Right cardiac atrium (tissue), 5 donors: ENCODE measurements around the gene MICU1. TPM values are rescaled to one million over a fixed set of nuclear protein-coding genes. Genes with fewer than 3 reads are reported as not detected.
"Not testable (repeated sequence)": the region's sequence is repeated elsewhere in the genome, so short reads cannot be mapped to it uniquely, and the experiment has no call there.

Experiments
- ATAC-seq, 2 donors: fragments of 200-7000 bp; cut with Tn5 transposase; one replicate each; pipeline versions ENCODE4 v1.8.0 to v1.9.1; 2020; ENCODE audit warnings: moderate library complexity in 2 of 2, mild to moderate bottlenecking in 1 of 2
- DNase-seq, 3 donors: peaks; one replicate each; pipeline ENCODE4 v3.0.0-alpha.2; 2020
- H3K27ac ChIP-seq: one replicate; pipeline ENCODE4 v1.5.1; 2013; ENCODE audit warnings: mild to moderate bottlenecking, low read length, control low read depth, moderate library complexity
- H3K27me3 ChIP-seq: one replicate; pipeline ENCODE4 v1.6.1; 2013; ENCODE audit not compliant: control insufficient read depth, insufficient read depth
- H3K4me1 ChIP-seq: one replicate; pipeline ENCODE4 v1.6.1; 2013; ENCODE audit warnings: low read length; ENCODE audit not compliant: control insufficient read depth, insufficient read depth
- H3K4me3 ChIP-seq: one replicate; pipeline ENCODE4 v1.5.1; 2013; ENCODE audit warnings: low read length, control low read depth
- H3K9me3 ChIP-seq: one replicate; pipeline ENCODE4 v1.6.1; 2013; ENCODE audit warnings: low read length; ENCODE audit not compliant: control insufficient read depth
- WGBS: extraction: QIAGEN DNeasy Blood & Tissue Kit; methylation state at CpG from one replicate; pipeline ENCODE4 v1.1.7; 2013; 5-methylcytosine and 5-hydroxymethylcytosine counted together
- intact Hi-C, 4 donors: fragments of 100-400 bp; cut with DNase I; formaldehyde crosslinking; loops; one replicate each; pipeline versions ENCODE4 v1.11.0 to v1.14.0; 2022 to 2023
- long read RNA-seq, 4 donors: library from polyadenylated mRNA; unstranded; transcript quantifications; one replicate each; pipeline ENCODE4 v2.0.0, GENCODE V29; 2020 to 2021
- polyA plus RNA-seq: library from polyadenylated mRNA; stranded (reverse); fragments of 200-250 nt; gene quantifications from one replicate; pipeline ENCODE4 v1.2.3, GENCODE V29; 2013
- total RNA-seq, 4 donors: library from RNA; stranded (reverse); fragmentation: NEBNext Ultra II Directional; extraction: Animal tissue kit (Norgen Biotek cat#: 25700); gene quantifications; one replicate each; pipeline ENCODE4 v1.2.1, GENCODE V29; 2021
- donor health status: healthy with polysubstance abuse.
- donor health status: DM: no; HTN: yes; CAD: no.
- donor health status: DM: no; HTN: no; CAD: no.
- donor health status: DM: no; HTN: yes; CAD: no; lungs with severe emphysema.
- donor health status: DM: yes; HTN: yes; CAD: no.

Gene MICU1
- 10 to 100 TPM; 41.3 to 51.2 (median 44.4) TPM for total RNA-seq
- 35.3 TPM for polyA plus RNA-seq
- long read RNA-seq, donor 1, transcript MICU1-208 (3 exons, 580 nt) = minor isoform, 5 of 72 reads
- long read RNA-seq, donor 1, transcript MICU1-201 (12 exons, 2,383 nt) = major isoform, 55 of 72 reads
- long read RNA-seq, donor 1, partial matches to known transcripts = 7 of 72 reads
- long read RNA-seq, donor 1, other reads (novel, unspliced or antisense) = 5 of 72 reads
- long read RNA-seq, donor 2, transcript MICU1-201 (12 exons, 2,383 nt) = major isoform, 14 of 22 reads
- long read RNA-seq, donor 2, partial matches to known transcripts = 2 of 22 reads
- long read RNA-seq, donor 2, other reads (novel, unspliced or antisense) = 5 of 22 reads
- long read RNA-seq, donor 3, transcript MICU1-201 (12 exons, 2,383 nt) = major isoform, 46 of 60 reads
- long read RNA-seq, donor 3, partial matches to known transcripts = 9 of 60 reads
- long read RNA-seq, donor 3, other reads (novel, unspliced or antisense) = 3 of 60 reads
- long read RNA-seq, donor 4, transcript MICU1-201 (12 exons, 2,383 nt) = major isoform, 22 of 30 reads
- long read RNA-seq, donor 4, partial matches to known transcripts = 0 of 30 reads
- long read RNA-seq, donor 4, other reads (novel, unspliced or antisense) = 8 of 30 reads

DNA sequence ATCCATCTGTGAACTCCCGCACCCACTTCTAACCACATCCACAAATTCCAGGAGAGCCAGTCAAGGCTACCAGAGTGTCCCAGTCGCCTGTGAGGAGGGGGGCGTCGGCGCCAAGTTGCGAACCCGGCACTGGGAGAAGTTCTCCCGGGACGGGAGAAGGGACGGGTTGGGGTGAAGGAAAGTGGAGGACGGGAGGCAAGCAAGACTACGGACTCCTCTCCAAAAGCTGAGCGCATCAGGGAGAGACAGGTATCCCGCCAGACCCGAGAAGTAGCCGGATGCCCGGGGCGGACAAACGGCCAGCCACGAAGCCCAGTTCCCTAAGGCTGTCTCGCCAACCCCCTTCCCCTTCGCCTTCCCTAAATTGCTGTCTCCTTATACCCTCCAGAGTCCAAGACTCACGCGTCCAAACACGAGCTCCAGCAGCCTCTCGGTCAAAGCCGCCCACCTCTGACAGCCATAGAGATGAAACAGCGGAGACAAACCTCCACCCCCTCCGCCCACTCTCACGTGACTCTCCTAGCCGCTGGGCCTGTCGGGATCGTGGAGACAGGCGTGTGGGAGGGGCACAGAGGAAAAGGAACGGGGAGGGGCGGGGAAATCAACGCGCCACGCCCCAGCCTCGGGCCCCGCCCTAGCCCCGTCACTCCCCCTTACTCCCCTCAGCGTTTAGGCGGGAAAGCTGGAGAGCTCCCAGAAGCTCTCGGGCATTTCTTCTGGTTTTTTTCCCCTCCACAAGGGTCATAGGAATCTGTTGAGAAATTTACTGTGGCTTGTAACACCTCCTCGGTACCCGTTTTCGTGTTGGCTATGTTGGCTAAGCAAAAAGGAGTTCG is at the start of gene MICU1:
Gene MICU1 (minus strand): TSS at position 472 of the 836 bp plus-strand sequence. CDS start 59,286 bp downstream, outside the sequence.
- under 1% methylated on average over 49 of the region's 49 CpGs for WGBS
- Histone ChIP-seq H3K4me3 (peak within 1 kb of the TSS; percentile 72), H3K27me3 (no peaks in the 10 kb centered on the region), H3K4me1 (no peaks in the 10 kb centered on the region), H3K27ac (peak within 1 kb of the TSS; percentile 77), H3K9me3 (no peaks in the 10 kb centered on the region)
- ATAC-seq = peak; percentile 100
- peak; percentile 96 to 98 (median 97) for DNase-seq
- intact Hi-C loops = no loop called here

DNA sequence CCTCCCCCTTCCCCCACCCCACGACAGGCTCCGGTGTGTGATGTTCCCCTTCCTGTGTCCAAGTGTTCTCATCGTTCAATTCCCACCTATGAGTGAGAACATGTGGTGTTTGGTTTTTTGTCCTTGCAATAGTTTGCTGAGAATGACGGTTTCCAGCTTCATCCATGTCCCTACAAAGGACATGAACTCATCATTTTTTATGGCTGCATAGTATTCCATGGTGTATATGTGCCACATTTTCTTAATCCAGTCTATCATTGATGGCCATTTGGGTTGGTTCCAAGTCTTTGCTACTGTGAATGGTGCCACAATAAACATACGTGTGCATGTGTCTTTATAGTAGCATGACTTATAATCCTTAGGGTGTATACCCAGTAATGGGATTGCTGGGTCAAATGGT is 48.3 kb upstream of the MICU1 start:
- H3K9me3 ChIP-seq, intact Hi-C loops, H3K27me3 ChIP-seq, ATAC-seq, DNase-seq, H3K27ac ChIP-seq, H3K4me3 ChIP-seq, H3K4me1 ChIP-seq: not testable (repeated sequence)
- WGBS = 96% methylated on average over 5 of the region's 5 CpGs

DNA sequence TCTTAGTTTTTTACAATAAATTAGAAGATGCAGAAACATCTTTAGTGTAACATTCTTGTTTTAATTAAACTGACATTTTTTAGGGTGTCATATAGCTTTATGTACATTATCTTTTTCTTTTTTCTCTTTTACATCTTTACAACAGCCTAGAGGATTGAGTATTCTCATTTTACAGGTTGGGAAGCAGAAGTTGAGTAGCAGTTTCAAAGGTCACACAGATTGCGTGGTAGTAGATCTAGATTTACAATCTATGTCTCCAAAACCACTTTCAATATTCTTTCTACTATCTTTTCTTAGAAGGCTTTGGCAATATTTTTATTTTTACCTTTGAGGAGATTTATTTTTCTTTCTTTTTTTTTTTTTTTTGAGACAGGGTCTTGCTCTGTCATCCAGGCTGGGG is 47.4 kb upstream of the MICU1 start:
- DNase-seq (no peak), ATAC-seq (no peak)
- H3K4me3 ChIP-seq = no peak overlapping the region
- no peaks in the 10 kb centered on the region for H3K4me1 ChIP-seq
- WGBS = 90% methylated on average over 1 of the region's 1 CpG
- intact Hi-C loops = no loop called here
- H3K9me3 ChIP-seq = no peaks in the 10 kb centered on the region
- H3K27ac ChIP-seq = no peak overlapping the region
- H3K27me3 ChIP-seq = no peaks in the 10 kb centered on the region

DNA sequence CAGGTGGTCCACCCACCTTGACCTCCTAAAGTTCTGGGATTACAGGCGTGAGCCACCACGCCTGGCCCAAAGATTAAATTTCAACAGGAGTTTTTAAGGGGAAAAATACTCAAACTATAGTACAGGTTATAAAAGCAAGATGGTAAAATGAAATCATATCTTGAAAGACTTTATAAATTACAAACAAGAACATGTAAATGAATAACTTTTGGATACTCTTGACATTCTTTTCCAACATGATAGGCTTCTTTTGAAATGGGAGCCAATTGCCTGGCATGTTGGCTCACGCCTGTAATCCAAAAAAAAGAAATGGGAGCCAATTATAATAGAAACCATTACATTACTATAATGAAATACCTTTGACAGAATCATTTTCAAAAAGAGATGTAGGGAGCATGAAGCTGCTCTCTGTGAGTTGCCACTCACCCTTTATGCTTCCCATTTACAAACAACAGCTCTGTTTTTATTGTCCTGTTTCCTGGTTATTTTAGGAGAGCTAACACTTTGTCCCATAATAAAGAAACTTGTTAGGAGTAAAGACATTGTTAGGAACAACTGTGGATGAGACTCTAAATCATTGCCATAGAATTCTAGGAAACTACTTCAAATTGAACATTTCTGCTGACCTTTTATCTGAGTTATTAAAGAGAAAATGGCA is 41.5 kb upstream of the MICU1 start:
- H3K9me3 ChIP-seq = no peaks in the 10 kb centered on the region
- WGBS = 92% methylated on average over 3 of the region's 3 CpGs

GRCh38 chr10:72665925-72666324 is 40.0 kb upstream of the MICU1 start:
- WGBS = 87% methylated on average over 4 of the region's 4 CpGs
- intact Hi-C loops = no loop called here
- no peak for ATAC-seq

More for the DNA sequence above, 41.5 kb upstream of the MICU1 start:
- intact Hi-C loops = no loop called here
- DNase-seq (no peak), ATAC-seq (no peak)
- Histone ChIP-seq H3K4me3 (no peak overlapping the region), H3K27ac (no peak overlapping the region), H3K27me3 (no peaks in the 10 kb centered on the region), H3K4me1 (no peaks in the 10 kb centered on the region)

DNA sequence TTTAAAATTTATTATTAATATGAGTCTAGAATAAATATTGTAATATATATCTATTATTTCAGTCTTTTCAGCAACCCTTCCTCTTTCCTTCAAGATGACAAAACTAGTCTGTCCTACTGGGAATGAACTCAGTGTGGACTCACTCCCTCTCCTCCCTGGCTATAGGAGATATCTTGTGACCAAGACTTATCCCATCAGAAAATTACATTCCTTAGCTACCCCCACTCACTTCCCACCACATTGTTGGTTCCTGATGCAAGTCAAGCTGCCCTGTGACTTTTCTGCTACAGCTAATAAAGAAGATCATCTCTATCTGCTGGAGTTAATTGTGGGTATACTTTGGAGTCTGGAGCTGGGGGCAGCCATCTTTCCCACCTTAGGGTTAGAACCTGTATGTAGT is 38.1 kb upstream of the MICU1 start:
- Histone ChIP-seq H3K9me3 (no peaks in the 10 kb centered on the region), H3K4me3 (no peak overlapping the region), H3K27me3 (no peaks in the 10 kb centered on the region), H3K27ac (no peak overlapping the region), H3K4me1 (no peaks in the 10 kb centered on the region)
- no peak for ATAC-seq
- intact Hi-C loops = no loop called here
- DNase-seq = no peak

More at GRCh38 chr10:72665925-72666324, 40.0 kb upstream of the MICU1 start:
- Histone ChIP-seq H3K9me3 (no peaks in the 10 kb centered on the region), H3K27me3 (no peaks in the 10 kb centered on the region), H3K27ac (no peak overlapping the region), H3K4me3 (no peak overlapping the region), H3K4me1 (no peaks in the 10 kb centered on the region)
- no peak for DNase-seq

DNA sequence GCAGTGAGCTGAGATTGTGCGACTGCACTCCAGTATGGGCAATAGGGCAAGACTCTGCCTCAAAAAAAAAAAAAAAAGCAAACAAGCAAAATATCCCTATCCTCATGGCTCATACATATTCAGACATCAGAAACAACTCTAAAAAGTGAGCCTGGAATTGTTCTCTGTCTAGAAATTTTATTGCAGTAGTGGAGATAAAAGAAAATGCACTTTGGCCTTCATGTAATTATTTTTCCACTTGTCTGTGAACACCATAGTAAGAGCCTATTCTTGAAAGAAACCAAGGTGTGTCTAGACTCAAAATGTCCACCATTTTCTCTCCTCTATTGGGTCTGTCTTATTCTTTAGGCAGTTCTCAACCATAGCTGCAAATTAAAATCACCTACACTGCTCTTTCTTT is 35.6 kb upstream of the MICU1 start:
- Histone ChIP-seq H3K27ac (no peak overlapping the region), H3K4me1 (no peaks in the 10 kb centered on the region), H3K4me3 (no peak overlapping the region), H3K9me3 (no peaks in the 10 kb centered on the region), H3K27me3 (no peaks in the 10 kb centered on the region)
- DNase-seq (no peak), ATAC-seq (no peak)
- intact Hi-C loops = no loop called here
- 92% methylated on average over 1 of the region's 1 CpG for whole genome bisulfite sequencing

DNA sequence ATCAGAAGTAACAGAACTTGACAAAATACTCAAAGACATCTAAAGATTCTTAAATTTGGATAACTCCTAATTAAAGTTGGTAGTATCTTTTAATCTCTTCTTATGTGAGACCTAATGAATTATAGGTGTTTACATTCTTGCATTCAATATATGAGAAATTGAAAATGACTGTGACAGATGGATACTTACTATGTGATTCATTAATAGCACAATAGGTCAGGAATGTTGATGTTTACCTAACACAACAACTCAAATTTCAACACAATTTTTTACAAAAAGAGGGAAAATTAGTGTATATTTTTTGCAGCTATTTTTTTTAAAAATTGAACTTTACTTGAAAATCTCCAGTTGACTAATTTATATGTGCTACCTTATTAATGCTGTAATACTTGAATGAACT is 34.3 kb upstream of the MICU1 start:
- Histone ChIP-seq H3K4me3 (no peak overlapping the region), H3K27me3 (no peaks in the 10 kb centered on the region), H3K27ac (no peak overlapping the region), H3K4me1 (no peaks in the 10 kb centered on the region), H3K9me3 (no peaks in the 10 kb centered on the region)
- no peak for ATAC-seq
- intact Hi-C loops = no loop called here
- DNase-seq = no peak

DNA sequence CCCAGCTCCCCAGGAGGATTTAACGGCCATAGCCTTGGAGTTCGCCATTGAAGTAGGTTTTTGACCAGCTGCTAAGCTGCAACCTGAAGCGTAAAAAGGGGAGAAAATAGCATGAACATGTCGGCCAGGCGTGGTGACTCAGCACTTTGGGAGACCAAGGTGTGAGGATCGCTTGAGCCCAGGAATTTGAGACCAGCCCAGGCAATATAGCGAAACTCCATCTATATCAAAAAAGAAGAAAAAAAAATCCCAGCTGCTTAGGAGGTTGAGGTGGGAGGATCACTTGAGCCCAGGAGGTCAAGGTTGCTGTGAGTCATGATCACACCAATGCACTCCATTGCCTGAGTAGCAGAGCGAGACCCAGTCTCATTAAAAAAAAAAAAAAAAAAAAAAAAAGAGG is 33.8 kb upstream of the MICU1 start:
- Histone ChIP-seq H3K27ac (no peak overlapping the region), H3K27me3 (no peaks in the 10 kb centered on the region), H3K4me1 (no peaks in the 10 kb centered on the region), H3K9me3 (no peaks in the 10 kb centered on the region), H3K4me3 (no peak overlapping the region)
- ATAC-seq (no peak), DNase-seq (no peak)
- intact Hi-C loops = no loop called here
- WGBS = 95% methylated on average over 8 of the region's 8 CpGs

DNA sequence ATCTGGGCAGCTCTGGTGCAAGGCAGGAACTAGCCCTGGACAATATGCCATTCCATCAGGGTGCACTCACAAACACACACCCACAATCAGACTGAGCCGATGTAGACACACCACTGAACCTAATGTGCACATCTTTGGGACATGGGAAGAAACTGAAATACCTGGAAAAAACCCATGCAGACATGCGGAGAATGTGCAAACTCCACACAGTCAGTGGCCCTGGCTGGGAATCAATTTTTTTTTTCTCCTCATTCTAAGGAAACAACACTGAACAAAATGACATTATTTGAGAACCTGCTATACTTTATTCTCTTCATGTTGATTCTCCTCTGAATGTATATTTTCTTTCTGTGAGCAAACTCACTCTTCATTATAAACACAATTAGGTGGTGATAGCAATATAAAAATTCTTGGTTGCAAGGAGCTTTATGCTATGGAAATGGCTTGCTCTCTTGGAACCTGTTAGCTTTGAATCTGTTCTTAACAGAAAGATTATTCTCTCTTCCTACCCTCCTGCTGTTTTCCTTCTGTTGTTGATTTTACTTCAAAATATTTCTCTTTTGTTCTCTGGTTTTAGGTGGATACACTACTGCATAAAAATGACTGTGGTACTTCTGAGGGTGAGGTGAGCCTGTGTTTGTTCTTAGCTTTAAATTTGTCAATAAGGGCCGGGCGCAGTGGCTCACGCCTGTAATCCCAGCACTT is 33.0 kb upstream of the MICU1 start:
- WGBS = 83% methylated on average over 5 of the region's 5 CpGs

More for the DNA sequence above, 33.0 kb upstream of the MICU1 start:
- Histone ChIP-seq H3K4me1 (no peaks in the 10 kb centered on the region), H3K9me3 (no peaks in the 10 kb centered on the region), H3K27me3 (no peaks in the 10 kb centered on the region), H3K27ac (no peak overlapping the region), H3K4me3 (no peak overlapping the region)
- no peak for DNase-seq
- no peak for ATAC-seq
- intact Hi-C loops = no loop called here
